Natural killer cell (primary cell): ENCODE measurements around the gene ECHDC1. TPM values are rescaled to one million over a fixed set of nuclear protein-coding genes. Genes with fewer than 3 reads are reported as not detected.
"Not testable (repeated sequence)": the region's sequence is repeated elsewhere in the genome, so short reads cannot be mapped to it uniquely, and the experiment has no call there.

Source experiments
- ATAC-seq, 3 donors: fragments of 150-1000 bp in 2 of 3; fragments of 200-7000 bp in 1 of 3; cut with Tn5 transposase; 1 replicate in 1 of 3; 2 replicates in 2 of 3; pipeline ENCODE4 v1.10.0; 2021; ENCODE audit warnings: mild to moderate bottlenecking in 2 of 3, moderate library complexity in 2 of 3
- DNase-seq, 2 donors: peaks; one replicate each; pipeline versions ENCODE4 v3.0.0 to v3.0.0-alpha.2; 2013 to 2021; ENCODE audit warnings: mixed read lengths in 1 of 2
- H3K27ac ChIP-seq: one replicate; pipeline ENCODE4 v1.5.1; 2013; ENCODE audit warnings: mild to moderate bottlenecking, low read length
- H3K27me3 ChIP-seq: one replicate; pipeline ENCODE4 v1.6.1; 2013; ENCODE audit warnings: low read length; ENCODE audit not compliant: control insufficient read depth, insufficient read depth
- H3K36me3 ChIP-seq: one replicate; pipeline ENCODE4 v1.6.1; 2013; ENCODE audit warnings: low read length; ENCODE audit not compliant: control insufficient read depth, insufficient read depth
- H3K4me1 ChIP-seq: one replicate; pipeline ENCODE4 v1.6.1; 2013; ENCODE audit warnings: low read length; ENCODE audit not compliant: control insufficient read depth, insufficient read depth
- H3K4me3 ChIP-seq: one replicate; pipeline ENCODE4 v1.5.1; 2013; ENCODE audit warnings: low read length
- H3K9me3 ChIP-seq: one replicate; pipeline ENCODE4 v1.6.1; 2013; ENCODE audit warnings: low read length; ENCODE audit not compliant: control insufficient read depth, insufficient read depth
- H3K27ac Mint-ChIP-seq, 2 donors: one replicate each; pipeline ENCODE4 v1.8.0; 2022; ENCODE audit warnings: mild to moderate bottlenecking in 2 of 2, mixed read lengths in 2 of 2, moderate library complexity in 1 of 2
- H3K27me3 Mint-ChIP-seq, 2 donors: one replicate each; pipeline ENCODE4 v1.8.0; 2022; ENCODE audit warnings: low read depth in 2 of 2, mixed read lengths in 2 of 2
- H3K36me3 Mint-ChIP-seq: one replicate; pipeline ENCODE4 v1.8.0; 2022; ENCODE audit warnings: mixed read lengths
- H3K4me1 Mint-ChIP-seq, 2 donors: one replicate each; pipeline ENCODE4 v1.8.0; 2022; ENCODE audit warnings: mixed read lengths in 2 of 2
- H3K4me3 Mint-ChIP-seq: one replicate; pipeline ENCODE4 v1.8.0; 2022; ENCODE audit warnings: mild to moderate bottlenecking, moderate library complexity, mixed read lengths
- H3K9me3 Mint-ChIP-seq, 2 donors: one replicate each; pipeline ENCODE4 v1.8.0; 2022; ENCODE audit warnings: mixed read lengths in 2 of 2
- CTCF ChIP-seq: fragments of 200-600 bp; IDR thresholded peaks from one replicate; pipeline ENCODE4 v1.8.0; 2022; ENCODE audit warnings: antibody characterized with exemption
- WGBS: methylation state at CpG from one replicate; pipeline ENCODE4 v1.1.7; 2013; ENCODE audit warnings: missing lambda C conversion rate; ENCODE audit not compliant: insufficient coverage; 5-methylcytosine and 5-hydroxymethylcytosine counted together
- intact Hi-C: fragments of 100-400 bp; cut with micrococcal nuclease; formaldehyde crosslinking; loops from one replicate; pipeline ENCODE4 v1.14.2; 2022
- total RNA-seq, 4 donors: library from RNA; stranded (reverse); fragments of 120-200 nt in 1 of 4; gene quantifications; one replicate each; pipeline versions ENCODE4 v1.2.3 to v1.2.4, GENCODE V29; 2013 to 2022

Gene ECHDC1
- total RNA-seq, 3 donors from 2014 or later (not counting 1 experiment from before 2014, with no cell fraction given) = 18.7 to 35.1 (median 21.4) TPM

- no peak for DNase-seq
- ATAC-seq = no peak
- no peaks in the 10 kb centered on the region for H3K36me3 ChIP-seq
- no peak overlapping the region for H3K27ac ChIP-seq
- H3K27ac Mint-ChIP-seq = peak overlapping the region; percentile 27 to 39
- intact Hi-C loops = no loop called here
- H3K4me3 ChIP-seq = no peak overlapping the region
- H3K4me1 ChIP-seq = peaks cover 8% of the 10 kb centered on the region
- H3K4me3 Mint-ChIP-seq = no peak overlapping the region
- H3K4me1 Mint-ChIP-seq = peaks cover 17 to 20% of the 10 kb centered on the region in 2 donors
- H3K27me3 Mint-ChIP-seq = no peaks in the 10 kb centered on the region
- no peaks in the 10 kb centered on the region for H3K9me3 ChIP-seq
- H3K9me3 Mint-ChIP-seq = no peaks in the 10 kb centered on the region
- H3K27me3 ChIP-seq = no peaks in the 10 kb centered on the region
- H3K36me3 Mint-ChIP-seq = no peaks in the 10 kb centered on the region
- no peak for TF ChIP-seq CTCF
These were observed 3.2 kb downstream of the ECHDC1 start for GRCh38 chr6:127340171-127340570.

GRCh38 chr6:127338936-127339335 is 4.5 kb downstream of the ECHDC1 start:
- peaks cover 27 to 29% of the 10 kb centered on the region in 2 donors for H3K4me1 Mint-ChIP-seq
- no peaks in the 10 kb centered on the region for H3K27me3 Mint-ChIP-seq
- H3K9me3 Mint-ChIP-seq = no peaks in the 10 kb centered on the region
- Histone ChIP-seq H3K4me1 (peaks cover 3% of the 10 kb centered on the region), H3K27ac (no peak overlapping the region), H3K27me3 (no peaks in the 10 kb centered on the region), H3K36me3 (no peaks in the 10 kb centered on the region), H3K4me3 (no peak overlapping the region), H3K9me3 (no peaks in the 10 kb centered on the region)
- DNase-seq = no peak
- no peak for ATAC-seq
- no peaks in the 10 kb centered on the region for H3K36me3 Mint-ChIP-seq
- no peak overlapping the region for H3K4me3 Mint-ChIP-seq
- 57% methylated on average over 1 of the region's 1 CpG for WGBS
- no peak for TF ChIP-seq CTCF
- no peak overlapping the region for H3K27ac Mint-ChIP-seq
- intact Hi-C loops = no loop called here

- no peak overlapping the region for H3K4me3 ChIP-seq
- no peaks in the 10 kb centered on the region for H3K36me3 Mint-ChIP-seq
- peaks cover 4% of the 10 kb centered on the region for H3K4me1 ChIP-seq
- H3K27me3 Mint-ChIP-seq = no peaks in the 10 kb centered on the region
- no peaks in the 10 kb centered on the region for H3K9me3 ChIP-seq
- peaks cover 27 to 30% of the 10 kb centered on the region in 2 donors for H3K4me1 Mint-ChIP-seq
- 94% methylated on average over 3 of the region's 4 CpGs for WGBS
- H3K27ac ChIP-seq = no peak overlapping the region
- ATAC-seq = no peak
- intact Hi-C loops = no loop called here
- no peaks in the 10 kb centered on the region for H3K9me3 Mint-ChIP-seq
- no peak overlapping the region for H3K4me3 Mint-ChIP-seq
- H3K36me3 ChIP-seq = peaks cover 6% of the 10 kb centered on the region
- no peak for DNase-seq
- H3K27ac Mint-ChIP-seq = peak overlapping the region in 1 of 2 donors; percentile 8
- H3K27me3 ChIP-seq = no peaks in the 10 kb centered on the region
- TF ChIP-seq CTCF = no peak
These were observed 10.9 kb downstream of the ECHDC1 start for GRCh38 chr6:127332383-127332961.

GRCh38 chr6:127331256-127331655 is 12.2 kb downstream of the ECHDC1 start:
- intact Hi-C loops, H3K4me3 ChIP-seq, ATAC-seq, H3K4me1 ChIP-seq, H3K9me3 ChIP-seq, DNase-seq, H3K36me3 Mint-ChIP-seq, H3K9me3 Mint-ChIP-seq, H3K27ac ChIP-seq, H3K4me3 Mint-ChIP-seq, H3K27me3 Mint-ChIP-seq, H3K27me3 ChIP-seq: not testable (repeated sequence)
- Mint-ChIP-seq H3K27ac (peak overlapping the region in 1 of 2 donors; percentile 13), H3K4me1 (peaks cover 18 to 19% of the 10 kb centered on the region in 2 donors)
- H3K36me3 ChIP-seq = peaks cover 12% of the 10 kb centered on the region
- WGBS = 86% methylated on average over 2 of the region's 3 CpGs
